GM12878 (cell line): ENCODE data around the gene IL31. TPM values are rescaled to one million over a fixed set of nuclear protein-coding genes. Genes with fewer than 3 reads are reported as not detected.

Source experiments
- ATAC-seq: fragments of 200-7000 bp; cut with Tn5 transposase; 3 replicates; pipeline ENCODE4 v1.9.1; 2020; ENCODE audit warnings: mild to moderate bottlenecking, moderate library complexity
- BruUV-seq: library from RNA; stranded (reverse); fragments of 400-500 nt; replicated peaks from 2 replicates; lab custom pipeline; 2021; lab: Mats Ljungman, UMichigan
- CTCF ChIA-PET: fragments of 300-600 bp; sonication (Branson Sonifier 250); formaldehyde crosslinking; extraction: SDS; loops from one replicate; lab custom pipeline; 2021; ENCODE audit warnings: inconsistent platforms; lab: Yijun Ruan, JAX
- POLR2A ChIA-PET: fragments of 350-600 bp; formaldehyde crosslinking; extraction: SDS; loops from one replicate; lab custom pipeline; 2021; ENCODE audit warnings: inconsistent platforms; lab: Charles Lee
- RAD21 ChIA-PET: fragments of 300-600 bp; sonication (Branson Sonifier 250); formaldehyde crosslinking; loops from one replicate; lab custom pipeline; 2023; ENCODE audit warnings: antibody characterized with exemption; ENCODE audit not compliant: unreplicated experiment; lab: Charles Lee
- SMC1A ChIA-PET: fragments of 300-600 bp; sonication (Branson Sonifier 250); formaldehyde crosslinking; loops from one replicate; lab custom pipeline; 2023; ENCODE audit not compliant: unreplicated experiment, uncharacterized antibody; lab: Charles Lee
- DNase-seq: peaks from one replicate; pipeline ENCODE4 v3.0.0-alpha.2; 2011; ENCODE audit warnings: low read depth, low spot score
- FAIRE-seq: peaks from 3 replicates; lab custom pipeline; 2011; peaks lifted over from hg19 to GRCh38; lab: Jason Lieb, UNC
- H2AFZ ChIP-seq: 2 replicates; pipeline ENCODE4 v1.6.0; 2011; ENCODE audit warnings: low read depth, low read length, control low read depth; ENCODE audit not compliant: control insufficient read depth
- H3K27ac ChIP-seq: 2 replicates; pipeline ENCODE4 v1.5.1; 2011; ENCODE audit warnings: control low read depth; ENCODE audit not compliant: control insufficient read depth, insufficient read depth
- H3K27me3 ChIP-seq, 2 experiments: replicated peaks in 1 of 2; 2 replicates each; pipeline versions ENCODE4 v1.6.0 to v1.6.1; 2011; ENCODE audit warnings: low read length in 1 of 2; ENCODE audit not compliant: control insufficient read depth in 2 of 2, insufficient read depth in 2 of 2
- H3K36me3 ChIP-seq, 2 experiments: 2 replicates each; pipeline ENCODE4 v1.5.1; 2011; ENCODE audit warnings: low read length in 1 of 2; ENCODE audit not compliant: control insufficient read depth in 2 of 2, insufficient read depth in 2 of 2
- H3K4me1 ChIP-seq: 2 replicates; pipeline ENCODE4 v1.6.1; 2011; ENCODE audit warnings: mild to moderate bottlenecking, low read length, moderate library complexity, mixed read lengths; ENCODE audit not compliant: control insufficient read depth, insufficient read depth
- H3K4me2 ChIP-seq: 2 replicates; pipeline ENCODE4 v1.6.0; 2011; ENCODE audit warnings: control low read depth; ENCODE audit not compliant: control insufficient read depth, insufficient read depth
- H3K4me3 ChIP-seq: fragments of 200-600 bp; sonication (generic); 2 replicates; pipeline ENCODE4 v1.5.1; 2016
- H3K79me2 ChIP-seq: 2 replicates; pipeline ENCODE4 v1.6.0; 2011; ENCODE audit warnings: low read length; ENCODE audit not compliant: control insufficient read depth, insufficient read depth
- H3K9ac ChIP-seq: 2 replicates; pipeline ENCODE4 v1.8.0; 2011; ENCODE audit warnings: low read length, control low read depth, mixed read lengths; ENCODE audit not compliant: control insufficient read depth, insufficient read depth
- H3K9me3 ChIP-seq: replicated peaks from 3 replicates; pipeline ENCODE4 v1.5.1; 2011; ENCODE audit warnings: mild to moderate bottlenecking, low read length; ENCODE audit not compliant: control insufficient read depth, insufficient read depth
- H4K20me1 ChIP-seq: 2 replicates; pipeline ENCODE4 v1.6.0; 2011; ENCODE audit not compliant: control insufficient read depth, insufficient read depth
- CHD1 ChIP-seq: IDR thresholded peaks from 2 replicates; pipeline ENCODE4 v1.6.1; 2012; ENCODE audit warnings: low read depth, low read length, improper control_type of control experiment
- IRF3 ChIP-seq: fragments of 450-650 bp; IDR thresholded peaks from 2 replicates; pipeline ENCODE4 v1.6.1; 2014; ENCODE audit warnings: mild to moderate bottlenecking
- MEF2B ChIP-seq: fragments of 450-650 bp; IDR thresholded peaks from 2 replicates; pipeline ENCODE4 v1.6.1; 2018; ENCODE audit warnings: mild to moderate bottlenecking, moderate library complexity; ENCODE audit not compliant: partially characterized antibody, poor library complexity, severe bottlenecking
- MTA3 ChIP-seq: IDR thresholded peaks from 2 replicates; pipeline ENCODE4 v1.6.1; 2012; ENCODE audit warnings: low read length, inconsistent platforms, borderline replicate concordance
- NR2F1 ChIP-seq: fragments of 450-650 bp; conservative IDR thresholded peaks from 2 replicates; pipeline ENCODE4 v1.6.1; 2017; ENCODE audit warnings: mild to moderate bottlenecking
- STAT1 ChIP-seq: fragments of 450-650 bp; conservative IDR thresholded peaks from 2 replicates; pipeline ENCODE4 v1.6.1; 2014; ENCODE audit warnings: antibody characterized with exemption, mild to moderate bottlenecking
- TARDBP ChIP-seq: IDR thresholded peaks from 2 replicates; pipeline ENCODE4 v1.6.1; 2016; ENCODE audit warnings: borderline replicate concordance
- ZBTB33 ChIP-seq: fragments of 450-650 bp; IDR thresholded peaks from 2 replicates; pipeline ENCODE4 v1.6.1; 2017; ENCODE audit warnings: mild to moderate bottlenecking
- ZNF687 ChIP-seq: fragments of 450-650 bp; IDR thresholded peaks from 2 replicates; pipeline ENCODE4 v1.6.1; 2017; ENCODE audit warnings: mild to moderate bottlenecking, moderate library complexity
- ZZZ3 ChIP-seq: IDR thresholded peaks from 2 replicates; pipeline ENCODE4 v1.6.1; 2011; ENCODE audit warnings: low read depth; ENCODE audit not compliant: control insufficient read depth, insufficient read length
- WGBS: methylation state at CpG from one replicate; pipeline ENCODE4 v1.1.6; 2016; ENCODE audit warnings: low lambda C conversion rate; ENCODE audit not compliant: insufficient replicate concordance, insufficient coverage; ENCODE audit errors: missing lambda C conversion rate; 5-methylcytosine and 5-hydroxymethylcytosine counted together
- in situ Hi-C: fragments of 300-500 bp; cut with MboI; formaldehyde crosslinking; loops from 9 replicates; pipeline ENCODE4 v1.14.3; 2018; ENCODE audit warnings: mixed read lengths
- intact Hi-C: fragments of 100-400 bp; cut with micrococcal nuclease; formaldehyde crosslinking; loops from one replicate; pipeline ENCODE4 v1.14.2; 2022; ENCODE audit not compliant: unreplicated experiment
- polyA plus RNA-seq, 11 experiments: library from polyadenylated mRNA; depleted of rRNA in 4 of 11; unstranded in 6 of 11; stranded (reverse) in 5 of 11; fragments of >200 nt; fragmentation: Nextera tagmentation in 4 of 11; fragmentation: Illumina TruSeq in 1 of 11; extraction: Ambion mirVana in 4 of 11; extraction: Trizol in 1 of 11; gene quantifications; 1 replicate in 1 of 11; 2 replicates in 10 of 11; pipeline versions ENCODE4 v1.2.1 to v1.2.3, GENCODE V29; 2011 to 2016; ENCODE audit warnings: inconsistent platforms in 2 of 11, missing spikeins in 2 of 11, low read depth in 1 of 11
- total RNA-seq, 4 experiments: library from RNA; depleted of rRNA in 3 of 4; stranded (reverse); fragments of >200 nt in 3 of 4; fragmentation: Illumina TruSeq in 1 of 4; extraction: Trizol in 1 of 4; gene quantifications; 2 replicates each; pipeline versions ENCODE4 v1.2.1 to v1.2.3, GENCODE V29; 2013 to 2021

IL31 gene
- total and polyA plus RNA-seq, 10 of the 15 experiments (the other 5 are each of a cell fraction or from before 2014, with no cell fraction given) = not detected

- POLR2A ChIA-PET = no interaction called here
- SMC1A ChIA-PET = no interaction called here
- no peak overlapping the region for H3K27ac ChIP-seq
- RAD21 ChIA-PET = no interaction called here
- H2AFZ ChIP-seq = no peak overlapping the region
- WGBS = 84% methylated on average over 6 of the region's 6 CpGs
- no peaks in the 10 kb centered on the region for H3K4me1 ChIP-seq
- no peaks in the 10 kb centered on the region; the same call in 2 of the 3 replicates for H3K9me3 ChIP-seq
- peaks cover 0 to 3% of the 10 kb centered on the region in 2 experiments; a peak in 2 of 4 replicates for H3K36me3 ChIP-seq
- no peaks in the 10 kb centered on the region; the same call in 1 of the 2 replicates for H4K20me1 ChIP-seq
- BruUV-seq = no TSS peak
- in situ Hi-C loops (no loop called here), intact Hi-C loops (no loop called here)
- FAIRE-seq = no peak
- CTCF ChIA-PET = interaction anchor here (1.1 kb wide), 1 partner anchor 14 kb away, joined by 3 read pairs; no protein-coding TSS in a partner anchor
- peaks cover 0 to 5% of the 10 kb centered on the region in 2 experiments; a peak in 3 of 4 replicates for H3K27me3 ChIP-seq
- no peak overlapping the region for H3K4me2 ChIP-seq
- H3K79me2 ChIP-seq = no peaks in the 10 kb centered on the region
- no peak overlapping the region for H3K9ac ChIP-seq
- no peak overlapping the region for H3K4me3 ChIP-seq
- no peak for TF ChIP-seq MTA3
- TF ChIP-seq ZZZ3 = no peak
- no peak for DNase-seq
- no peak for ATAC-seq
These were observed 28.0 kb upstream of the IL31 start for GRCh38 chr12:122202017-122202416.

- BruUV-seq = no TSS peak
- no peaks in the 10 kb centered on the region for H3K79me2 ChIP-seq
- TF ChIP-seq IRF3 (no peak), NR2F1 (no peak), TARDBP (no peak), ZBTB33 (no peak), MEF2B (no peak), STAT1 (no peak), ZNF687 (no peak), CHD1 (no peak)
These were observed 27.4 kb upstream of the IL31 start for GRCh38 chr12:122201381-122201780.

More at GRCh38 chr12:122201381-122201780, 27.4 kb upstream of the IL31 start:
- 65% methylated on average over 5 of the region's 5 CpGs for WGBS
- Histone ChIP-seq H3K4me1 (no peaks in the 10 kb centered on the region), H3K27me3 (peaks cover 0 to 5% of the 10 kb centered on the region in 2 experiments; a peak in 3 of 4 replicates), H3K4me3 (no peak overlapping the region), H3K9me3 (no peaks in the 10 kb centered on the region; the same call in 2 of the 3 replicates), H3K36me3 (no peaks in the 10 kb centered on the region), H3K9ac (no peak overlapping the region), H3K27ac (no peak overlapping the region), H4K20me1 (no peaks in the 10 kb centered on the region; the same call in 1 of the 2 replicates), H3K4me2 (no peak overlapping the region), H2AFZ (no peak overlapping the region)
- ChIA-PET SMC1A (no interaction called here), POLR2A (no interaction called here), RAD21 (no interaction called here), CTCF (interaction anchor here (1.1 kb wide), 1 partner anchor 15 kb away, joined by 3 read pairs; no protein-coding TSS in a partner anchor)
- DNase-seq (no peak), FAIRE-seq (no peak), ATAC-seq (no peak)
- in situ Hi-C loops = no loop called here
- intact Hi-C loops = no loop called here
